ENCODE results near the gene SMIM22. TPM values are rescaled to one million over a fixed set of nuclear protein-coding genes. Genes with fewer than 3 reads are reported as not detected.

The SMIM22 gene
- total RNA-seq, 1 experiment from 2014 or later, result not detected

DNA sequence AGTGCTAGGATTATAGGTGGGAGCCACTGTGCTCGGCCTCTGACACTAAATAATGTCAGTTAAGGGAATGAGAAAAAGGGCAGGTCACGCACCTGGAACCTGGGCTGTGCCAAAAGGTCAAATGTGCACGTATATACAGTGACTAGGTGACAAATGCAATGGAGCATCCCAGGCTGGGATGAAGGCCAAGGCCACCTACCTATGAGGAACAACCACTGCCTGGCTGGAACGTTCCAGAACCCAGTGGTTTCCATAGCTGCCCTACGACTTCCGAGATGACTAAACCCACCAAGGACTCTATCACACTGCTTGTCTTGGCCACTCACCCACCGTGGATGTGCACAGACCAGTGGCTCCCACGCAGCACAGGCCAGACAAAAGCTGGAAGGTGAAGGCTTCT is 44.3 kb upstream of the SMIM22 start:
- peaks cover 31% of the 10 kb centered on the region for H3K36me3 Mint-ChIP-seq (ENCODE audit: insufficient read depth, unreplicated experiment)
- no peaks in the 10 kb centered on the region for H3K4me1 ChIP-seq
- CTCF ChIA-PET, result no interaction called here
- no peak overlapping the region for H3K4me3 Mint-ChIP-seq (ENCODE audit: unreplicated experiment)
- H3K27me3 Mint-ChIP-seq (ENCODE audit: insufficient read depth, unreplicated experiment), result no peaks in the 10 kb centered on the region
- TF ChIP-seq, protein P1, sequence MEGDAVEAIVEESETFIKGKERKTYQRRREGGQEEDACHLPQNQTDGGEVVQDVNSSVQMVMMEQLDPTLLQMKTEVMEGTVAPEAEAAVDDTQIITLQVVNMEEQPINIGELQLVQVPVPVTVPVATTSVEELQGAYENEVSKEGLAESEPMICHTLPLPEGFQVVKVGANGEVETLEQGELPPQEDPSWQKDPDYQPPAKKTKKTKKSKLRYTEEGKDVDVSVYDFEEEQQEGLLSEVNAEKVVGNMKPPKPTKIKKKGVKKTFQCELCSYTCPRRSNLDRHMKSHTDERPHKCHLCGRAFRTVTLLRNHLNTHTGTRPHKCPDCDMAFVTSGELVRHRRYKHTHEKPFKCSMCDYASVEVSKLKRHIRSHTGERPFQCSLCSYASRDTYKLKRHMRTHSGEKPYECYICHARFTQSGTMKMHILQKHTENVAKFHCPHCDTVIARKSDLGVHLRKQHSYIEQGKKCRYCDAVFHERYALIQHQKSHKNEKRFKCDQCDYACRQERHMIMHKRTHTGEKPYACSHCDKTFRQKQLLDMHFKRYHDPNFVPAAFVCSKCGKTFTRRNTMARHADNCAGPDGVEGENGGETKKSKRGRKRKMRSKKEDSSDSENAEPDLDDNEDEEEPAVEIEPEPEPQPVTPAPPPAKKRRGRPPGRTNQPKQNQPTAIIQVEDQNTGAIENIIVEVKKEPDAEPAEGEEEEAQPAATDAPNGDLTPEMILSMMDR (IDR thresholded peaks at IDR 0.05; ENCODE audit: insufficient read depth in 1 of 2, low read depth in 1 of 2, low read length in 1 of 2, severe bottlenecking in 1 of 2, unreplicated experiment in 1 of 2), result no peak
- no peak for DNase-seq
- intact Hi-C loops (cut with micrococcal nuclease; ENCODE audit: unreplicated experiment), result no loop called here
- H3K9me3 Mint-ChIP-seq (ENCODE audit: unreplicated experiment), result no peaks in the 10 kb centered on the region
- no peaks in the 10 kb centered on the region for H3K27me3 ChIP-seq (replicated peaks; ENCODE audit: control insufficient read depth, insufficient read depth, low read length)
- POLR2A ChIA-PET, result no interaction called here
- no peak overlapping the region for H3K27ac Mint-ChIP-seq (ENCODE audit: unreplicated experiment)
- H3K9me3 ChIP-seq, result 0 out of 2 replicates have a peak, but pooled peaks cover 8% of the 10 kb centered on the region
- H3K4me1 Mint-ChIP-seq (ENCODE audit: low read depth, unreplicated experiment), result no peaks in the 10 kb centered on the region
- no TSS peak for BruUV-seq (replicated peaks)
- peaks cover 5% of the 10 kb centered on the region for H3K36me3 ChIP-seq (ENCODE audit: control insufficient read depth, insufficient read depth, low read length)
- no peak overlapping the region for H3K4me3 ChIP-seq (ENCODE audit: low read depth, low read length)

DNA sequence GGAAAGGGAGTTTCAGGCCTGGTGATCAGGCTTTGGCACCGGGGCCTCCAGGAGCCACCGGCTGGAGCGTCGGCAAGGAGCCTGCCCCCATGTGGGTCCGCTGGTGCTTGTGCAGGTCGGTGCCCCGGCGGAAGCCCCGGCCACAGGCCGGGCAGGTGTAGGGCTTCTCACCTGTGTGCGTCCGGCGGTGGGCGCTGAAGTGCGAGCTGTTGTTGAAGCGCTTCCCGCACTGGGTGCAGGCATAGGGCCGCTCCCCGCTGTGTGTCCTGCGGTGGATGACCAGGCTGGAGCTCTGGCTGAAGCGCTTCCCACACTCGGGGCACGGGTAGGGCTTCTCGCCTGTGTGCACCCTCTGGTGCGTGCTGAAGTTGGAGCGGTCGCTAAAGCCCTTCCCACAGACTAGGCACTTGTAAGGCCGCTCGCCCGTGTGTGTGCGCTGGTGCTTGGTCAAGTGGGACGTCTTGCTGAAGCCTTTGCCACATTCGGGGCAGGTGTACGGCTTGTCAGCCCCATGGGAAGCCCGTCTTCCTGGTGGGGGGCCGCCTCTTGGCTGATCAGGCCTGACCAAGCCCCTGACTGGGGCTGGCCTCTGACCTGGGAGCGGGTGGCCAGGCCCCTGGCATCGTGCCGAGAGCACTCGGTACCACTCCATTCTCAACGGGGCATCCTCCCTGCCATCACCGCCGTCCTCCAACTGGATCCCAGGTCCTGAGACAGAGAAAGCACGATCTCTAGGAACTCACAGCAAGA is 42.6 kb upstream of the SMIM22 start:
- Mint-ChIP-seq H3K36me3 (ENCODE audit: insufficient read depth, unreplicated experiment) (peaks cover 44% of the 10 kb centered on the region), H3K9me3 (ENCODE audit: unreplicated experiment) (no peaks in the 10 kb centered on the region), H3K27ac (ENCODE audit: unreplicated experiment) (no peak overlapping the region), H3K4me1 (ENCODE audit: low read depth, unreplicated experiment) (no peaks in the 10 kb centered on the region), H3K4me3 (ENCODE audit: unreplicated experiment) (no peak overlapping the region), H3K27me3 (ENCODE audit: insufficient read depth, unreplicated experiment) (no peaks in the 10 kb centered on the region)
- no peaks in the 10 kb centered on the region for H3K4me1 ChIP-seq
- H3K4me3 ChIP-seq (ENCODE audit: low read depth, low read length), result no peak overlapping the region
- intact Hi-C loops (cut with micrococcal nuclease; ENCODE audit: unreplicated experiment), result no loop called here
- CTCF ChIA-PET, result no interaction called here
- H3K9me3 ChIP-seq, result 0 out of 2 replicates have a peak, but pooled peaks cover 9% of the 10 kb centered on the region
- TF ChIP-seq, protein P1 (IDR thresholded peaks at IDR 0.05; ENCODE audit: insufficient read depth in 1 of 2, low read depth in 1 of 2, low read length in 1 of 2, severe bottlenecking in 1 of 2, unreplicated experiment in 1 of 2), result no peak
- H3K36me3 ChIP-seq (ENCODE audit: control insufficient read depth, insufficient read depth, low read length), result peaks cover 6% of the 10 kb centered on the region
- POLR2A ChIA-PET, result no interaction called here
- DNase-seq, result no peak
- no peaks in the 10 kb centered on the region for H3K27me3 ChIP-seq (replicated peaks; ENCODE audit: control insufficient read depth, insufficient read depth, low read length)
- no TSS peak for BruUV-seq (replicated peaks)

DNA sequence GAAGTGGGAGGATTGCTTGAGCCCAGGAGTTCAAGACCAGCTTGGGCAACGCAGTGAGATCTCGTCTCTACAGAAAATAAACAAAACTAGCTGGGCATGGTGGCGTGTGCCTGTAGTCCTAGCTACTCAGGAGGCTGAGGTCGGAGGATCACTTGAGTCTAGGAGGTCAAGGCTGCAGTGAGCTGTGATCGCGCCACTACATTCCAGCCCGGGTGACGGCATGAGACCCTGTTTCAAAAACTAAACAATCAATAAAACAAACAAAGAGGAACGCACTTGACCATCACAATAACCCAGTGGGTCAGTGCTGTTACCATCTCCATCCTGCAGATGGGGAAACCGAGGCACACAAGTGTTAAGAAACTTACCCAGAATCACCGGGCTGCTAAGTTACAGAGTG is 41.9 kb upstream of the SMIM22 start:
- H3K27me3 Mint-ChIP-seq (ENCODE audit: insufficient read depth, unreplicated experiment), result no peaks in the 10 kb centered on the region
- ChIA-PET CTCF (no interaction called here), POLR2A (no interaction called here)
- TF ChIP-seq, protein P1 (IDR thresholded peaks at IDR 0.05; ENCODE audit: insufficient read depth in 1 of 2, low read depth in 1 of 2, low read length in 1 of 2, severe bottlenecking in 1 of 2, unreplicated experiment in 1 of 2), result no peak
- Histone ChIP-seq H3K27me3 (replicated peaks; ENCODE audit: control insufficient read depth, insufficient read depth, low read length) (no peaks in the 10 kb centered on the region), H3K36me3 (ENCODE audit: control insufficient read depth, insufficient read depth, low read length) (peaks cover 6% of the 10 kb centered on the region), H3K4me3 (ENCODE audit: low read depth, low read length) (no peak overlapping the region), H3K4me1 (no peaks in the 10 kb centered on the region), H3K9me3 (0 out of 2 replicates have a peak, but pooled peaks cover 9% of the 10 kb centered on the region)
- no peaks in the 10 kb centered on the region for H3K9me3 Mint-ChIP-seq (ENCODE audit: unreplicated experiment)
- H3K4me1 Mint-ChIP-seq (ENCODE audit: low read depth, unreplicated experiment), result no peaks in the 10 kb centered on the region
- no peak for DNase-seq
- no peak overlapping the region for H3K27ac Mint-ChIP-seq (ENCODE audit: unreplicated experiment)
- peaks cover 51% of the 10 kb centered on the region for H3K36me3 Mint-ChIP-seq (ENCODE audit: insufficient read depth, unreplicated experiment)
- no TSS peak for BruUV-seq (replicated peaks)
- intact Hi-C loops (cut with micrococcal nuclease; ENCODE audit: unreplicated experiment), result no loop called here
- H3K4me3 Mint-ChIP-seq (ENCODE audit: unreplicated experiment), result no peak overlapping the region

Measured in Caco-2 (cell line).